Smooth muscle cell (in vitro differentiated cells): ENCODE measurements around the gene ARSG. TPM values are rescaled to one million over a fixed set of nuclear protein-coding genes. Genes with fewer than 3 reads are reported as not detected.

Experiments used
- DNase-seq: peaks from one replicate; lab custom pipeline; 2025; ENCODE audit not compliant: unreplicated experiment; lab: John Stamatoyannopoulos, UW
- H2AFZ ChIP-seq: fragments of 200-600 bp; sonication (generic); 2 replicates; pipeline ENCODE4 v1.6.0; 2016; ENCODE audit warnings: antibody characterized with exemption, low read depth, mild to moderate bottlenecking
- H3F3A ChIP-seq: fragments of 200-600 bp; sonication (generic); 2 replicates; pipeline ENCODE4 v1.6.0; 2017; ENCODE audit warnings: antibody characterized with exemption, low read depth
- H3K27ac ChIP-seq: fragments of 200-600 bp; sonication (generic); 2 replicates; pipeline ENCODE4 v1.5.1; 2016; ENCODE audit warnings: low read depth, mild to moderate bottlenecking
- H3K27me3 ChIP-seq: fragments of 200-600 bp; sonication (generic); 2 replicates; pipeline ENCODE4 v1.6.1; 2016; ENCODE audit warnings: low read depth, mild to moderate bottlenecking
- H3K36me3 ChIP-seq: fragments of 200-600 bp; sonication (generic); 2 replicates; pipeline ENCODE4 v1.5.1; 2016; ENCODE audit warnings: low read depth
- H3K4me1 ChIP-seq: fragments of 200-600 bp; sonication (generic); 2 replicates; pipeline ENCODE4 v1.5.1; 2016; ENCODE audit warnings: low read depth
- H3K4me2 ChIP-seq: fragments of 200-600 bp; sonication (generic); 2 replicates; pipeline ENCODE4 v1.6.0; 2016; ENCODE audit warnings: mild to moderate bottlenecking
- H3K4me3 ChIP-seq: fragments of 200-600 bp; sonication (generic); 2 replicates; pipeline ENCODE4 v1.5.1; 2016; ENCODE audit warnings: mild to moderate bottlenecking
- H3K79me2 ChIP-seq: fragments of 200-600 bp; sonication (generic); 2 replicates; pipeline ENCODE4 v1.6.0; 2016; ENCODE audit warnings: low read depth, mild to moderate bottlenecking
- H3K9ac ChIP-seq: fragments of 200-600 bp; sonication (generic); 2 replicates; pipeline ENCODE4 v1.6.0; 2016; ENCODE audit warnings: low read depth
- H3K9me3 ChIP-seq: fragments of 200-600 bp; sonication (generic); replicated peaks from 2 replicates; pipeline ENCODE4 v1.5.1; 2016; ENCODE audit warnings: low read depth
- H4K20me1 ChIP-seq: fragments of 200-600 bp; sonication (generic); 2 replicates; pipeline ENCODE4 v1.6.0; 2016; ENCODE audit warnings: low read depth
- CTCF ChIP-seq: fragments of 200-600 bp; sonication (generic); IDR thresholded peaks from 2 replicates; pipeline ENCODE4 v1.5.1; 2017; ENCODE audit warnings: borderline replicate concordance, mild to moderate bottlenecking, antibody characterized with exemption; ENCODE audit not compliant: insufficient read depth, poor library complexity, severe bottlenecking
- WGBS: methylation state at CpG from one replicate; pipeline ENCODE4 v1.1.7; 2016; ENCODE audit warnings: low lambda C conversion rate; 5-methylcytosine and 5-hydroxymethylcytosine counted together
- polyA plus RNA-seq: library from polyadenylated mRNA; unstranded; fragments of >200 nt; fragmentation: Nextera tagmentation; extraction: Ambion mirVana; gene quantifications from 2 replicates; pipeline ENCODE4 v1.2.1, GENCODE V29; 2016
- total RNA-seq: library from RNA; depleted of rRNA; stranded (reverse); fragments of >200 nt; gene quantifications from 2 replicates; pipeline ENCODE4 v1.2.3, GENCODE V29; 2014

Gene ARSG
- total and polyA plus RNA-seq, 2 experiments from 2014 or later, result 1.0 to 2.4 TPM

GRCh38 chr17:68440526-68440925, 149.2 kb downstream of the ARSG start:
- Histone ChIP-seq H4K20me1 (peaks cover 48% of the 10 kb centered on the region), H3K36me3 (peaks cover 15% of the 10 kb centered on the region), H3F3A (peaks cover 41% of the 10 kb centered on the region), H3K27me3 (no peaks in the 10 kb centered on the region), H3K4me3 (no peak overlapping the region), H3K79me2 (no peaks in the 10 kb centered on the region), H3K9me3 (no peaks in the 10 kb centered on the region), H2AFZ (no peak overlapping the region), H3K27ac (peak overlapping the region; percentile 36), H3K4me2 (no peak overlapping the region), H3K4me1 (no peaks in the 10 kb centered on the region), H3K9ac (no peak overlapping the region)
- 95% methylated on average over 2 of the region's 2 CpGs for WGBS
- no peak for DNase-seq
- TF ChIP-seq CTCF, result no peak

- H3K4me3 ChIP-seq, result no peak overlapping the region
- H3K9ac ChIP-seq, result no peak overlapping the region
- no peaks in the 10 kb centered on the region for H3K4me1 ChIP-seq
- no peak for DNase-seq
- TF ChIP-seq CTCF, result no peak
- no peak overlapping the region for H3K4me2 ChIP-seq
- no peaks in the 10 kb centered on the region for H3K9me3 ChIP-seq
- no peaks in the 10 kb centered on the region for H3K79me2 ChIP-seq
- peaks cover 46% of the 10 kb centered on the region for H4K20me1 ChIP-seq
- H3K36me3 ChIP-seq, result peaks cover 21% of the 10 kb centered on the region
- WGBS, result 60% methylated on average over 14 of the region's 14 CpGs
- H3K27ac ChIP-seq, result peak overlapping the region; percentile 36
- peaks cover 41% of the 10 kb centered on the region for H3F3A ChIP-seq
- H3K27me3 ChIP-seq, result no peaks in the 10 kb centered on the region
- H2AFZ ChIP-seq, result no peak overlapping the region
Measured at GRCh38 chr17:68441070-68441770, 149.9 kb downstream of the ARSG start.

GRCh38 chr17:68443972-68444464, 152.7 kb downstream of the ARSG start:
- no peak for TF ChIP-seq CTCF
- WGBS, result 91% methylated on average over 11 of the region's 11 CpGs
- Histone ChIP-seq H3K36me3 (peaks cover 39% of the 10 kb centered on the region), H3K4me1 (no peaks in the 10 kb centered on the region), H2AFZ (no peak overlapping the region), H3F3A (peaks cover 41% of the 10 kb centered on the region), H4K20me1 (peaks cover 51% of the 10 kb centered on the region), H3K4me2 (no peak overlapping the region), H3K79me2 (no peaks in the 10 kb centered on the region), H3K4me3 (no peak overlapping the region), H3K27ac (no peak overlapping the region), H3K9me3 (no peaks in the 10 kb centered on the region), H3K27me3 (no peaks in the 10 kb centered on the region), H3K9ac (no peak overlapping the region)
- no peak for DNase-seq

- no peaks in the 10 kb centered on the region for H3K4me1 ChIP-seq
- no peak overlapping the region for H2AFZ ChIP-seq
- DNase-seq, result no peak
- no peak overlapping the region for H3K27ac ChIP-seq
- H3K79me2 ChIP-seq, result no peaks in the 10 kb centered on the region
- WGBS, result 93% methylated on average over 8 of the region's 8 CpGs
- peaks cover 27% of the 10 kb centered on the region for H3F3A ChIP-seq
- no peak overlapping the region for H3K4me3 ChIP-seq
- H3K9ac ChIP-seq, result no peak overlapping the region
- H3K27me3 ChIP-seq, result no peaks in the 10 kb centered on the region
- peaks cover 41% of the 10 kb centered on the region for H3K36me3 ChIP-seq
- peaks cover 67% of the 10 kb centered on the region for H4K20me1 ChIP-seq
- H3K4me2 ChIP-seq, result no peak overlapping the region
- H3K9me3 ChIP-seq, result no peaks in the 10 kb centered on the region
- TF ChIP-seq CTCF, result no peak
Measured at GRCh38 chr17:68445671-68446070, 154.4 kb downstream of the ARSG start.
